Measurements from ENCODE around the gene TUFT1.

TUFT1 gene

DNA sequence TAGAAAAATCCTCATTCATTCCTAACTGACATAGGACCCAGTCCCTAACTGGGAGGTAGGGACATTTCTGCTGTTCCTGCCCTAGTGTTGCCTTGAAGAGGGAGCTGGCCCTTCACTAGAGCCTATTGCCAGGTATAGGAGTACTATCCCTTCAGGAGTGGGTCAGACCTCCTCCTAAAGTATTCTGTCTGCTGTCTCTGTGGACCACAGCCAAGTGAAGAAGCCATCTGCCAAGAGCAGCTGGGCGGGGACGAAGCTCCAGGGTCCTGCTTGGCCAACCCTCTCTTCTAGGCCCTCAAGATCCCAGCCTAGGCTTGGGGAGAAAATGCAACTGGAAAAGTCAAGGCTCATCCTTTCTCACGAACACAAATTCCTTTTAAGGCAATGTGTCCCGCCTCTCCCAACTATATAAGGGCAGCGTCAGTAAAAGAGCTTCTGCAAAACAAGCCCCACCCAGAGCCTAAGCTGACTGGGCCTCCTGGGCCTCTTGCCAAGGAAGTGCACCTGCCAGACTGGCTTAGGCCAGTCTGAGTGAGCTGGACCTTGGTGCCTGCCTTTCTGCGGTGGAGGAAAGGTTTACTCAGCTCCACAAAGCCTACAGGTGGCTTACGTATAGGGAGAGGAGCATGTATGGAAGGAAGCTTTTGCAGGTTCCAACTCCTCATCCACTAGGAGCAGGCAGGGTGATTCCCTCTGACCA is 638 bp upstream of the TUFT1 start:
- DNase-seq (ENCODE audit: low read depth): peak; percentile 93

DNA sequence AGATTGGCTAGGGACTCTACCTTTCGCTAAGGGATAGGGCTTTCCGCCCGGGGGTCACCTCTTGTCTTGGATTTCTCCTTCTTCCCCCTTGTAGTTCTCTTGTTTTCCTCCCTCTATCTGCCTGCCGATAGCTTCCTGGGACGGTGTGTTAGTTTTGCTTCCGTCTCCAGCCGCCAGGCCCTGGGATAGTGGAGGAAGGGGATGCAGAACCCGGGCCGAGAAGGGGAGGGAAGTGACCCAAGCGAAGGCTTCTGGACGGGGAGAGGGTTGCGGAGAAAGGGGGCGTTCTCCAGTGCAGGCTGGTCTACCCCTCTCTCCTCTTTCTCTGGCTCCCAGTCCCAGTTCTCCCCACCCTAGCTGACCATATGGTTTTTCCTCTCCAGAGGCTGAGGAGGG is 871 bp downstream of the TUFT1 start:
- no peak for DNase-seq (ENCODE audit: low read depth)

DNA sequence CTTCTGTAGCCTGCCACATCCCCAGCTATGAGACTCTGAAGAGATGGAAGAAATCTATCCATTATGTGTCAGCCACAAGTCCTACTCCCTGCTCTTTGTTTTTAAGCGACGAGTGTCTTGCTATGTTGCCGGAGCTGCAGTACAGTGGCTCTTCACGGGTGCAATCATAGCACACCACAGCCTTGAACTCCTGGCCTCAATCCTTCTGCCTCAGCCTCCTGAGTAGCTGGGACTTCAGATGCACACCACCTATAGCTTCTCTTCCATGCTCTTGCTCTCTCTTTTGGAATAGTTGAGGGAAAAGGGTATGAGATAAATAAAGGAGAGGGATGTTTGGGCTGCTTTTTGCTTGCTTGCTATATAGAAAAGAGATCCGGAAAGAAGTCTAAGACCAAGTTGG is 1.6 kb downstream of the TUFT1 start:
- DNase-seq (ENCODE audit: low read depth): no peak

DNA sequence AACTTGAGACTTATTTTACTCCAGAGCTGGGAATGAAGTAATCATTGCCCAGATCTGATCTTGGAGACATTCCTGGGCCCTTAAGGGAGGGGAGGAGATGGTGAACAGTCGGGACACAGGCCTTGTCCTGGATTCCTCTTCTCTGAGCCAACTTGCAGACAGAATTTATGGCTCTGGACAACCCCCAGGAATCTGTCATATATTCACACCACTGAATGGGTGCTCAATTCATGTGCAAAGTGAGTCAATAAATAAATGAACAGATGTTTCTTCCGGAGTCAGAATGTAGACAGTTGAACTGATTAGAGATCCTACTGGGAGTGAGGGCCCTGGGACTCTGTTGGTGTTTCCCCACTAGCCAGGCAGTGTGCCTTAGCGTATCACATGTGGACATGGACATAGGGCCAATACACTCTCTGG is 2.6 kb downstream of the TUFT1 start:
- DNase-seq (ENCODE audit: low read depth): peak; percentile 84

DNA sequence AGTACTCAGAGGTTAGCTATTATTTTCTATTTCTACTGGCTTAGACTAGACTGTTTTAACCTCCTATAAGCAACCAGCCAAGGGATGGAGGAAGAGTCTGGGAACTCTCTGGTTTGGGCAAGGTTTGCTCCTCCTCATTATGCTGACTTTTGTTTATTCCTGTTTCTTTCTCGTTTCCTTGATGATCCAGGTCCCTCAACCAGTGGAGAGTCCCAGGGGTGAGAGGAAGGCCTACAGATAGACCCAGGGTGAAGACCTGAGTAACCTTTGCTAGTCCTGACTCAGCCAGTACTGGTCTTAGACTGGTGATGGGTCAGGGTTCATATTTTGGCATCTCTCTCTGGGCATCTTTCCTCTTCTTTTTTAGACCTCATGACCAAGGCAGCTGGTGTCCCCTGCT is 5.4 kb downstream of the TUFT1 start:
- no peak for DNase-seq (ENCODE audit: low read depth)

DNA sequence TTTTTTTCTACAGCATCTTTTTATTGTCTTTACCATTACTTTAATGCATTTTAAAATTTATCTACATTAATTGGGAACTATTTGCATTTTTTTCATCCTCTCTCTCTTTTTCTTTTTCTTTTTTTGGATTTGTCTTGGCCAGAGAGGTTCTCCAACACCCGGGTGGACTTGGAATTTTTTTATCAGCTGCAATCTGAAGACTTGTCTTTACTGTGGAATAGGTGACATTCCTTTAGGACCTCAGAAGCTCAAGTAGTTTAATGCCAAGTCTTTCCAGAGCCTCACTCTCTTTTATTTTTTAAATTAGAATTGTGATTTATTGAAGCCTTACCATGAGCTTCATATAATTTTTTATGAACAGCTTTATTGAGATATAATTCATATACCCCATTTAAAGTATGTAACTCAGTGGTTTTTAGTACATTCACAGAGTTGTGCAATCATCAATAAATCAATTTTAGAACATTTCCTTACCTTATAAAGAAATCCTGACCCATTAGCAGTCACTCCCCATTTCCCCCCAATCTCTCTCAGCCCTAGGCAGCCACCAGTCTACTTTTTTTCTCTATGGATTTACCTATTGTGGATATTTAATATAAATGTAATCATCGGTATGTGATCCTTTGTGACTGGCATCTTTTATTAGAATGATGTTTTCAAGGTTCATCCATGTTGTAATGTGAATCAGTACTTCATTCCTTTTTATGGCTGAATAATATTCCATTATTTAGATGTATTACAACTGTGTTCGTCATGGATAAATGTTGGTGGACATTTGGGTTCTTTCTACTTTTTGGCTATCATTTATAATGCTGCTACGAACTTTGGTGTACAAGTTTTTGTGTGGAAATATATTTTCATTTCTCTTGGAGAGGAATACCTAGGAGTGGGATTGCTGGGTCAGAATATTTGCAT is 6.2 kb downstream of the TUFT1 start:
- no peak for DNase-seq (ENCODE audit: low read depth)

DNA sequence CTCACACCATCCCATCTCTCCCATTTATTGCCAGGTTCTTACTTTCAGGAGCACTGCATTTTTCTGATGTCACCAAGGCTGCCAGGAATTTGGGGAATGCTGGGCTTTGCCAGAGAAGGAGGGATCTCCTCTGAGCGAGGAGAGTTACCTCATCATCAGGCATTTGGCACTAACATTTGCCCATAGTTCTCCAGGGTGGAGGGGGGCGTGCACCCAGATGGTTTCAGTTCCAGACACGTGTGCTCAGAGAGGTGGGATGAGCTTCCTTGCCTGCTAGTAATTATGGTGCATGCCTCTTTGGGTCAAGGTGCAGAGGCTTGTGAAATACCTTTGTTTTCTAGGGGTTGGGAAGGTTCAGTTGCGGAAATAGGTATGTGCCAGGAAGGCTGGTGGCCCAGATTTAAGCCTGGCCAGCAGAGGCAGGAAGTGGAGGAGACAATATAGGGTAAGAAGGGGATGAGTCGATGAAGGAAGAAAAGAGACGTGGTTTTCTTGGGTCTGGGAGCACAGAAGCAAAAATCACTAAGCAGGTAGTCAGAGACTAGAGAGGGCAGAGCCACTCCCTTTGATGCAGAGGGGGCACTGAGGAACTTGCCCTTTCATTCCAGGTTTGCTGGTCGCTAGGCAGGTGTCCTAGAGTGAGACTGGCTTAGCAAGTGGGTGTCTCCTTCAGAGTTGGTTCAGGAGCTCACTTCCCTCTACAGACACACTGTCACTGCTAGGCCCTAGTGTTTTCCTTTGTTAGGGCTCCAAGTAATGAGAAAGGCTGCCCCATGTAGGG is 7.2 kb downstream of the TUFT1 start:
- peak; percentile 95 for DNase-seq (ENCODE audit: low read depth)

DNA sequence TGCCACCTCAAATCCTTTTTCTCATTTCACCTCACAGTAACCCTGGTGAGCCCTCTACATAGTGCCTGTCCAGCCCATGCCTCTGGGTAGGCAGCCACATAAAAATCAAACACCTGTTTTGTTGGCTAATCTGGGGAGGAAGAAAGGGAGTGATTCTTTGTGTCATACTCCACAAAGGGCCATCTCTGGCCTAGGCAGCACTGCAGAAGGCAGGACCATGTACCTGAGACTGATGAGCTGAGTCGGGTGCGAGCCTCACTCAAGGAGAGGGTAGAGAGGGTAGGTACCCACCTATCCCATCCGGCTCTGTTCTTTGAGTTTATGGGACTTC is 7.8 kb downstream of the TUFT1 start:
- DNase-seq (ENCODE audit: low read depth): no peak

DNA sequence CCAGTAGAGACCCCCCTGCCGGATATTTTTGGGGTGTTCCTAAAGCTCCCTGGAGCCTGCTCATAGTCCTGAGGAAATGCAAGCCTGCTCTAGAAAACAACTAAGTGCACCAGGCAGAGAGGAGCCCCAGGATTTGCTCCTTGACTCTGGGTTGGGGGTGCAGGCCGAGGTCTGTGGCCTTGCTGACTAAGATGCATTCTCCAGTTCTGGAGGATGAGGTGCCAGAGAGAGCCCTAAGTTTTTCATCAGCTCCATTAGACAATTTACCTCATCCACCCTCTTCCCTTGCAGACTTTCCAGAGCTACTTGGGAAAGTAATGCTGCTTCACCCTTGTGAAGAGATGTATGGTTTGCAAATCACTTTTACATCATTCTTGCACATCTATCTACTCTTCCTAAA is 9.1 kb downstream of the TUFT1 start:
- no peak for DNase-seq (ENCODE audit: low read depth)

DNA sequence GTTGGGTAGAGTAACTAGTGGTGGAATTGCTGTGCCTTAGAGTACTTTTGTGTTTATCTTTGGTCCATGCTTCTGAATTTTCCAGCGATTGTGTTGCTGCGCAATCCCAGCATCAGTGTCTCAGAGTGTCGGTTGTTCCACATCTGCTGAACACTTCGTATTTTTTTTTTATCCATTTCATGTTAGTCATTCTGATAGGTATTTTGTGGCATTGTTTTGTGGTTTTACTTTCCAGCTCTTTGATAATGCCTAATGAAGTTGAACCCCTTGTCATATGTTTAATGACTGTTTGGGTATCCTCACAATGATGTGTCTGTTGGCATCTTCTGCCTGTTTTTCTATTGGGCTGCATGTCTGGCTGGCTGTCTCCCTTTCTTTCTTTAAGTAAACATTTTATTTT is 13.6 kb downstream of the TUFT1 start:
- DNase-seq (ENCODE audit: low read depth): no peak

DNA sequence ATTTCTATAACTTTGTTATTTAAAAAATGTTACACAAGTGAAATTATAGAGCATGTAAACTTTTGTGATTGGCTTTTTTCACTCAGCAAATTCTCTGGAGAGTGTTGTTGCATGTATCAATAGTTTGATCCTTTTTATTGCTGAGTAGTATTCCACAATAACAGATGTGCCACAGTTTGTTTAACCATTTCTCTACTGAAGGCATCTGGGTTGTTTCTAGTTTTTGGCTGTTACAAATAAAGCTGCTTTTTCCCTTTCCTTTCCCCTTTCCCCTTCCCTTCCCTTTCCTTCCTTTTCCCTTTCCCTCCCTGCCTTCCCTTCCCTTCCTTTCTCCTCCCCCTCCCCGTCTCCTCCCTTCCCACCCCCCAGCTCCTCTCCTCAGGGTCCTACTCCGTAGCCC is 15.9 kb downstream of the TUFT1 start:
- no peak for DNase-seq (ENCODE audit: low read depth)

DNA sequence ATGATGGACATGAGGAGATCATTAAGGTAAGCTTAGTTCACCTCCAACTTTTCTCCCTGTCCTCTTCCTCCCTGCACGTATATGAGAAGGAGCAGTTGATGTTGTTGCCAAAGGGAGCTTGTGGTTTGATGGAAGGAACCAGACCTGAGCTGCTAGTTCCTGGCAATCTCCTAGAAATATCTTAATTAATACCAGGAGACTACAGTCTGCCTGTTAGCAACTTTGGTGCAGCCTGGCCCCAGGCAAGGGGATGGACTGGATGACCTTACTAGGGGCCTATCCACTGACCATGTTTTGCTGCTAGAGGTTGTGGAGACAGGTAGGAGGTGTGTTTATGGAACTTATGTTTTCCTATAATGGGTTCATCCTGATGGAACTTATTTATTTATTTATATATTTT is 22.6 kb downstream of the TUFT1 start:
- DNase-seq (ENCODE audit: low read depth): no peak

DNA sequence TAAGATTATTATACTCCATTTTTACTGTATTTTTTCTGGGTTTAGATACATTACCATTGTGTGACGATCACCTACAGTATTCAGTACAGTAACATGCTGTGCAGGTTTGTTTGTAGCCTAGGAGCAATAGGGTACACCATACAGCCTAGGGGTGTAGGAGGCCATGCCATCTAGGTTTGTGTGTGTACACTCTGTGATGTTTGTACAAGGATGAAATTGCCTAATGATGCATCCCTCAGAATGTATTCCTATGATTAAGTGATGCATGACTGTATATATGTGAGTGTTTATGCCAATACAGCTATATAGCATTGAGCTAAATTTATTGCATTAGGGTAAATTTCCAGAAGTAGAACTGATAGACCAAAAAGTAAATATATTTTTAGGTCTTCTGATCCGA is 23.3 kb downstream of the TUFT1 start:
- DNase-seq (ENCODE audit: low read depth): no peak

DNA sequence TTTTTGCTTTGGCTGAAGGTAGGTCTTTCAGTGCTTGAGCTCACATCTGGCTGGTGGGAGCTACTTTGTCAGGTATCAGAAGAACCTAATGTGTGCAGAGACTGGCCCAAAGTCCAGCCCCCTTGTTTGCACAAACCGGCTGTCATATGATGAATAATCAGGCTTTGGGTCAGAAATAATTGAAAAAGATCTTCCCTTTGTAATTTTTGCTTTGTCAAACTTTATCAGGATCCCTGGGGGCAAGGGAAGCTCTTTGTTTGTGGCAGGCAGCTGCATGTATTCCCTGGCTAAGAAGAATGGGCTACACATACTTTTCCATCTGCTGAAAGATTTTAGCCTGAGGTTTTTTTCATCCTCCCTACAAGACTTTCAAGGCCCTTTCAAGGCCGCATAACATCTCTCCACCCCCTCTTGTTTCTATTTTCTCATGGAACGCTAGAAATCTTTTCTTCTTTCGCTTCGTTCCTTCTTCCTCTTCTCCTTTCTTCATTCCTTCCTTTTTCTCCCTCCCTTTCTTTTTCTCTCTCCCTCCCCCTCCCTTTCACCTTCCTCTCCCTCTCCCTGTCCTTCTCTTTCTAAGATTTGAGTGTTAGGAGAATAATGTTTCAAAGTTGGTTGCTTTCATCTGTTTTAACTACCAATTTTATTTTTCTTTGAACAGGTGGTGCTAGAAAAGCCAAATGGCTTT is 25.5 kb downstream of the TUFT1 start:
- DNase-seq (ENCODE audit: low read depth): no peak

DNA sequence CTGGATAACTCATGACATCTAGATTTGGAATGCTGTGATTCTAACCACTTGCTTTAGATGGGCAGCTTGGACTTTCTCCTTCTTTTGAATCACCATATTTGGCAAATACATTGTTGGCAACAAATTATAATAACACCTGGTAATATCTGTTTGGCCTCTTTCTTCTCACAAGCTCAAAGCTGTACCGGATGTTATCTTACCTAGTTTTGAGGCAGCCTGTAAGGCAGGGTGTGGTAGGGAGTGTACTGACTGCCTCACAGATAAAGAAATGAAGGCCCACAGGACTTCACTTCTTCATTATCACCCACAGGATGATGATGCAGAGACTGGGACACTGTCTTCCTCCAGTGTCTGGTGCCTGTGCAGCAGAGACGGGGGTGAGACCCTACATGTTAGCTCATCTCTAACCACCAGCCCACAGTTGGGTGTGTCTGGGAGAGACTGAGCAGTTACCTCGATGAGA is 28.5 kb downstream of the TUFT1 start:
- no peak for DNase-seq (ENCODE audit: low read depth)

DNA sequence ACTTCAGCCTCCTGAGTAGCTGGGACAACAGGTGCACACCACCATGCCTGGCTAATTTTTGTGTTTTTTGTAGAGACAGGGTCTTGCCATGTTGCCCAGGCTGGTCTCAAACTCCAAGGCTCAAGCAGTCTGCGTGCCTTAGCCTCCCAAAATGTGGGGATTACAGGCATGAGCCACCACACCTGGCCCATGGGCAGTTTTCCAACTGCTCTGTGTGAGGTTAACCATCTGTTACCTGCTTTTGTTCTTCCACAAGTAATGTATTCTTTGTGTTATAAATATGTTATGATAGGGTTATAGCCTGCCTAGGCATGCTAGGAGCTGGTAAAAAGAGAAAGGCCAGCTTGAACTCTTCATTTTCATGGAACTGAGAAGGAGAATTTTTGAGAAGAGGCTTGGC is 30.7 kb downstream of the TUFT1 start:
- no peak for DNase-seq (ENCODE audit: low read depth)

DNA sequence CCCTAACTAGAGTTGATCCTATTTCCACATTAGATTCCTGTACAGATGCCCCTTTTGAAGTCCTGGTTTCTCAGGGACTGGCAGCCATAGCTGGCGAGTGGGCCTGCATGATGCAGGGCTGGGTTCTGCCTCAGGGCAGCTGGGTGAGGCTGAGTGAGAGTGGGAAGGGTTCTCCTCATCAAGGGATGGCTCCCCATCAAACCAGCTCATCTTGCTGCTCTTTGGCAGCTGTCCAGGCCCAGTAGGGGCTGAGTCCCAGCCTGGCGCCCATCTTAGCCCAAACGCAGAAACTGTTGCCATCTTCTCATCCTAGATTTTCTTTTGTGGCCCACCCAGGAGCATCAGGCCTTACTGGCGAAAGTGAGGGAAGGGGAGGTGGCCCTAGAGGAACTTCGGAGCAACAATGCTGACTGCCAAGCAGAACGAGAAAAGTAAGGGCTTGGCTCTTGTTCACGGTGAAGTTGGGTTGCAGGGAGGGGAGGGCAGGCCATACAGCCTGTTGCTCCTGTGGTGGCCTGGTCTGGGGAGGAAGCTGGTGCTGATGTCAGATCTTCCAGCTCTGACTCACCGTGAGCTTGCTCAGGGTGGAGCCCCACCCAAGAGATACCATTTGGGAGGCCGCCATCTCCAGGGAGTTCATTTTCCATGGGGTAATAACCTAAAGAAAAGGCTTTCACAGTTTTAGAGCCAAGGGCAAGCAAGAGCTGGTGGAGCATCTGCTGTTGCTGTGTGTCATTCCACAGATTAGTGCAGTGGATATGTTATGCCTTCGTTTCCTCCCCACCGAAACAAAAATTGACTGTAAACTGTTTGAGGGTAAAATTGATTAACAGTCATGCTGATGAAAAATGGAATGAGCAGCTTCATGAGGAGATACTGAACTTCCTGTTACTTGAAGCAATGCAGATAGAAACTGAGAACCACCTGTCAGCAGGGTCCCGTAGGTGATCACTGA is 34.7 kb downstream of the TUFT1 start:
- peak; percentile 86 for DNase-seq (ENCODE audit: low read depth)

DNA sequence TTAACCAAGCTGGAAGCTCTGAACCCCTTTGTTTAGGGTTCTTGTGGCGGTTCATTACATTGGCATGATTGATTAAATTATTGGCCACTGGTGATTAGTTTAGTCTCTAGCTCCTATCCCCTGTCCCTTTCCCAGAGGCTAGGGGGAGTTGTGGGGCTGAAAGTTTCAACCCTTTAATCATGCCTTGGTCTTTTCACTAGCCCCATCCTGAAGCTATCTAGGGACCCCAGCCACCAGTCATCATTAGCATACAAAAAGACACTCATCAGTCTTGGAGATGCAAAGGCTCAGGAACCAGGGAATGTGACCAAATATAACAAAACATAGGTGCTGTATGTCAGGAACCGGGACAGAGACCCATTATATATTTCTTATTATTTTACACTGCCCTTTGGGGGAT is 37.1 kb downstream of the TUFT1 start:
- no peak for DNase-seq (ENCODE audit: low read depth)

DNA sequence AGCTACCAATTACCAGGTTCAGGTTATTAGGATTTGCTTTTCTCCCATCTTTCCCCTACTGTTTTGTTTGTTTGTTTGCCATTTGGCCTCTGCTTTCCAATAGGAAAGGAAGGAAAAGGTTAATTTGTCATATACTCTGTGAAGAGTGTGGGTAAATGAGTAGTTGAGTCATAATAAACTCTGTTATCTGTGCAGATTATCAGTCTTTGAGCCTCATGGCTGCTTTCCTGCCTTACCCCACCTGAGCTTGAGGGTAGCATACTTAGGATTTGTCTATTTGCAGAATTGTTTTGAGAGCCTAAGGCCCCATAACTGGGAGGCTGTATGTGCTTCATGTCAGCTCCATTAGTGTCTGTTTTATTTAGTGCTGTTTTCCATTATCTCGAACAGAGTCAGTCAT is 38.8 kb downstream of the TUFT1 start:
- DNase-seq (ENCODE audit: low read depth): no peak

DNA sequence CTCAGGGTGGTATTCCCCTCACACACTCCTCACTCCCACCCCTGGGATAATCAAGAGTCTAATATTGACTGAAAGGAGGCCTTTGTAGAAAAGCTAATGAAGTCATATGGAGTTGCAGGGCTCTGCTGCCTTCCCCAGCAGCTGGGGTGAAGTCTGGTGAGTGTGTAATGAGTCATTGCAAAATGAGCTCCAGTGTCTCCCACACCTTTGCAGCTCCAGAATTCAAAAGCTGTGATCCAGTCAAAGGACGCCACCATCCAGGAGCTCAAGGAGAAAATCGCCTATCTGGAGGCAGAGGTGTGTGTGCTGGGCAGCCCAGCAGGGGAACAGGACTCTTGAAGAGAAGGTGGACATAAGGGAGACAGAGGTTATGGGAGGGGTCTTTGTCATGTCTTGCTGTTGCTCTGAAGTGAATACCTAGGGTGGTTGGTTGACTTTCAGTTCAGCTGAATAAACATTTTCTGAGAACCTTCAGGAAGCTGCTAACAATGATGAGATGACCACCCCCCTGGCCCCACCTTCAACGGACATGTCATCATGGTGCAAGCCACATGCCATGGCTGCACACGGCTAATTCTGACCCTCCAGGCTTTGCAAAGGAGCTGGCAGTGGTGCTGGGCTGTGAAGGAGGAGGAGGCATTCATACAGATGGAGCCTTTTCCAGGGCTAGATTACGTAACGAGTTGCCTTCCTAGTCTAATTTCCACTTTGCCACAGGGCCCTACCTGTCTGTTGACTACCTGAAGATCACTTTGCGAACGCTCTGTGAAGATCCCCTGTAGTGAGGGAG is 39.5 kb downstream of the TUFT1 start:
- no peak for DNase-seq (ENCODE audit: low read depth)
